IMR-90 (cell line): ENCODE results near the gene CYBRD1. TPM values are rescaled to one million over a fixed set of nuclear protein-coding genes. Genes with fewer than 3 reads are reported as not detected.

ENCODE experiments used
- ATAC-seq: fragments of 200-7000 bp; cut with Tn5 transposase; 2 replicates; pipeline ENCODE4 v1.9.1; 2020; ENCODE audit warnings: low read depth, mild to moderate bottlenecking, moderate library complexity
- BruUV-seq: library from RNA; stranded (reverse); fragments of 400-500 nt; replicated peaks from 2 replicates; lab custom pipeline; 2021; lab: Mats Ljungman, UMichigan
- CTCF ChIA-PET: fragments of 300-600 bp; formaldehyde crosslinking; extraction: SDS; loops from one replicate; lab custom pipeline; 2021; ENCODE audit warnings: antibody characterized with exemption; lab: Yijun Ruan, JAX
- POLR2A ChIA-PET: fragments of 300-600 bp; sonication (Branson Sonifier 250); formaldehyde crosslinking; loops from one replicate; lab custom pipeline; 2022; ENCODE audit warnings: antibody characterized with exemption; ENCODE audit not compliant: unreplicated experiment; lab: Charles Lee
- DNase-seq: peaks from one replicate; pipeline ENCODE4 v3.0.0; 2013
- H2AFZ ChIP-seq: replicated peaks from 2 replicates; pipeline ENCODE3; 2013; ENCODE audit warnings: low read length, mild to moderate bottlenecking; ENCODE audit not compliant: poor library complexity
- H2AK5ac ChIP-seq: 2 replicates; pipeline ENCODE4 v1.6.1; 2013; ENCODE audit warnings: low read depth, low read length, inconsistent platforms
- H2AK9ac ChIP-seq: replicated peaks from 2 replicates; pipeline ENCODE3; 2013; ENCODE audit warnings: mild to moderate bottlenecking, low read depth, low read length, moderate library complexity; ENCODE audit not compliant: poor library complexity
- H2BK120ac ChIP-seq: 2 replicates; pipeline ENCODE4 v1.6.1; 2013; ENCODE audit warnings: low read depth, low read length, inconsistent platforms
- H2BK15ac ChIP-seq: 3 replicates; pipeline ENCODE4 v1.6.1; 2013; ENCODE audit warnings: low read depth, low read length, inconsistent platforms
- H2BK20ac ChIP-seq: 2 replicates; pipeline ENCODE4 v1.6.1; 2013; ENCODE audit warnings: low read depth, mild to moderate bottlenecking, inconsistent platforms, low read length, moderate library complexity
- H2BK5ac ChIP-seq: 2 replicates; pipeline ENCODE4 v1.6.1; 2013; ENCODE audit warnings: mild to moderate bottlenecking, low read depth, low read length, inconsistent platforms; ENCODE audit not compliant: poor library complexity, severe bottlenecking
- H3K14ac ChIP-seq: replicated peaks from 2 replicates; pipeline ENCODE4 v1.6.1; 2013; ENCODE audit warnings: low read depth, low read length, inconsistent platforms
- H3K18ac ChIP-seq: 2 replicates; pipeline ENCODE4 v1.6.1; 2013; ENCODE audit warnings: low read depth, low read length, control low read depth
- H3K23ac ChIP-seq: 2 replicates; pipeline ENCODE4 v1.6.1; 2013; ENCODE audit warnings: low read depth, low read length, inconsistent platforms
- H3K27ac ChIP-seq: 2 replicates; pipeline ENCODE4 v1.5.1; 2013; ENCODE audit warnings: mild to moderate bottlenecking, control low read depth, low read length; ENCODE audit not compliant: insufficient read depth
- H3K27me3 ChIP-seq: 2 replicates; pipeline ENCODE4 v1.6.1; 2013; ENCODE audit warnings: low read length; ENCODE audit not compliant: control insufficient read depth, insufficient read depth
- H3K36me3 ChIP-seq: 2 replicates; pipeline ENCODE4 v1.6.1; 2013; ENCODE audit warnings: low read length, mixed read lengths; ENCODE audit not compliant: control insufficient read depth, insufficient read depth
- H3K4ac ChIP-seq: 2 replicates; pipeline ENCODE4 v1.6.1; 2013; ENCODE audit warnings: low read depth, low read length, inconsistent platforms
- H3K4me1 ChIP-seq: 2 replicates; pipeline ENCODE4 v1.6.1; 2013; ENCODE audit warnings: low read length, mixed read lengths; ENCODE audit not compliant: control insufficient read depth, insufficient read depth
- H3K4me2 ChIP-seq: 2 replicates; pipeline ENCODE4 v1.6.1; 2013; ENCODE audit warnings: low read depth, mild to moderate bottlenecking, control low read depth, low read length, moderate library complexity
- H3K4me3 ChIP-seq: 2 replicates; pipeline ENCODE4 v1.5.1; 2013; ENCODE audit warnings: low read depth, mild to moderate bottlenecking, control low read depth, low read length, moderate library complexity; ENCODE audit not compliant: insufficient read depth
- H3K56ac ChIP-seq: 2 replicates; pipeline ENCODE4 v1.6.1; 2013; ENCODE audit warnings: low read length, inconsistent platforms; ENCODE audit not compliant: insufficient read depth; ENCODE audit errors: extremely low read depth
- H3K79me1 ChIP-seq, 2 experiments: 2 replicates each; pipeline ENCODE4 v1.6.1; 2013; ENCODE audit warnings: low read length in 2 of 2, inconsistent platforms in 1 of 2, low read depth in 1 of 2
- H3K9ac ChIP-seq: 2 replicates; pipeline ENCODE4 v1.6.1; 2013; ENCODE audit warnings: low read depth, low read length, control low read depth
- H3K9me1 ChIP-seq: 2 replicates; pipeline ENCODE4 v1.6.1; 2013; ENCODE audit warnings: low read length, inconsistent platforms; ENCODE audit not compliant: insufficient read depth
- H3K9me3 ChIP-seq: 2 replicates; pipeline ENCODE4 v1.6.1; 2013; ENCODE audit warnings: low read length; ENCODE audit not compliant: control insufficient read depth, insufficient read depth
- H4K20me1 ChIP-seq: 2 replicates; pipeline ENCODE4 v1.6.1; 2013; ENCODE audit warnings: low read length, inconsistent platforms; ENCODE audit not compliant: insufficient read depth
- H4K5ac ChIP-seq: 2 replicates; pipeline ENCODE4 v1.6.1; 2013; ENCODE audit warnings: mild to moderate bottlenecking, low read depth, low read length, control low read depth
- H4K8ac ChIP-seq, 2 experiments: 2 replicates each; pipeline ENCODE4 v1.6.1; 2013; ENCODE audit warnings: low read depth in 2 of 2, low read length in 2 of 2, control low read depth in 1 of 2, inconsistent platforms in 1 of 2
- H4K91ac ChIP-seq: 2 replicates; pipeline ENCODE4 v1.6.1; 2013; ENCODE audit warnings: low read depth, low read length, inconsistent platforms; ENCODE audit not compliant: insufficient read depth
- BHLHE40 ChIP-seq: fragments of 150-350 bp; IDR thresholded peaks from 2 replicates; pipeline ENCODE4 v1.6.1; 2016; ENCODE audit warnings: mild to moderate bottlenecking, low read depth, low read length
- CEBPB ChIP-seq: IDR thresholded peaks from 2 replicates; pipeline ENCODE4 v1.6.1; 2012; ENCODE audit warnings: low read depth, low read length, improper control_type of control experiment
- CHD1 ChIP-seq: IDR thresholded peaks from 2 replicates; pipeline ENCODE4 v1.6.1; 2012; ENCODE audit warnings: low read depth, low read length, improper control_type of control experiment
- FOS ChIP-seq: fragments of 150-350 bp; IDR thresholded peaks from 2 replicates; pipeline ENCODE4 v1.6.1; 2016; ENCODE audit warnings: low read depth, low read length
- MAFK ChIP-seq: IDR thresholded peaks from 2 replicates; pipeline ENCODE4 v1.6.1; 2012; ENCODE audit warnings: low read depth, low read length, improper control_type of control experiment
- MAZ ChIP-seq: IDR thresholded peaks from 2 replicates; pipeline ENCODE4 v1.6.1; 2012; ENCODE audit warnings: low read depth, mild to moderate bottlenecking, low read length, improper control_type of control experiment, moderate library complexity, borderline replicate concordance
- MXI1 ChIP-seq: IDR thresholded peaks from 2 replicates; pipeline ENCODE4 v1.6.1; 2012; ENCODE audit warnings: low read depth, mild to moderate bottlenecking, low read length, moderate library complexity, borderline replicate concordance
- NFE2L2 ChIP-seq: fragments of 150-350 bp; IDR thresholded peaks from 2 replicates; pipeline ENCODE4 v1.6.1; 2016; ENCODE audit warnings: low read depth, mild to moderate bottlenecking, low read length
- POLR2A ChIP-seq: IDR thresholded peaks from 2 replicates; pipeline ENCODE4 v1.6.1; 2012; ENCODE audit warnings: mild to moderate bottlenecking, low read depth, low read length
- RAD21 ChIP-seq: IDR thresholded peaks from 2 replicates; pipeline ENCODE4 v1.6.1; 2012; ENCODE audit warnings: low read length, improper control_type of control experiment
- RCOR1 ChIP-seq: IDR thresholded peaks from 2 replicates; pipeline ENCODE4 v1.6.1; 2012; ENCODE audit warnings: mild to moderate bottlenecking, low read length, improper control_type of control experiment; ENCODE audit not compliant: insufficient replicate concordance
- RFX5 ChIP-seq: IDR thresholded peaks from 2 replicates; pipeline ENCODE4 v1.8.0; 2012; ENCODE audit warnings: low read depth, mild to moderate bottlenecking, low read length, moderate library complexity
- SMC3 ChIP-seq: fragments of 150-350 bp; IDR thresholded peaks from 2 replicates; pipeline ENCODE4 v1.6.1; 2016; ENCODE audit warnings: low read depth, mild to moderate bottlenecking, antibody characterized with exemption, low read length, moderate library complexity
- dilution Hi-C: fragments of 300-500 bp; cut with HindIII; formaldehyde crosslinking; loops from one replicate; pipeline ENCODE4 v1.14.3; 2018; ENCODE audit warnings: low sequenced_read_pairs; ENCODE audit not compliant: unreplicated experiment
- in situ Hi-C: fragments of 300-500 bp; cut with MboI; formaldehyde crosslinking; loops from 3 replicates; pipeline ENCODE4 v1.14.3; 2019; ENCODE audit warnings: low sequenced_read_pairs, inconsistent platforms, mixed read lengths
- intact Hi-C: fragments of 100-400 bp; cut with micrococcal nuclease; formaldehyde crosslinking; loops from 2 replicates; pipeline ENCODE4 v1.10.0; 2022
- polyA plus RNA-seq, 3 experiments: library from polyadenylated mRNA; depleted of rRNA; stranded (reverse); fragments of >200 nt; gene quantifications; 2 replicates each; pipeline ENCODE4 v1.2.3, GENCODE V29; 2012; ENCODE audit warnings: low replicate concordance in 1 of 3
- total RNA-seq: library from RNA; depleted of rRNA; stranded (reverse); fragments of >200 nt; gene quantifications from 2 replicates; pipeline ENCODE4 v1.2.3, GENCODE V29; 2012
- TF ChIP-seq, protein P1 (sequence below): fragments of 150-350 bp; IDR thresholded peaks from 2 replicates; pipeline ENCODE4 v1.6.1; 2016; ENCODE audit warnings: low read depth, mild to moderate bottlenecking, low read length, moderate library complexity, borderline replicate concordance

Gene CYBRD1
- total and polyA plus RNA-seq, 2 of the 4 experiments (the other 2 are of a cell fraction), result 53.2 to 103 TPM

DNA sequence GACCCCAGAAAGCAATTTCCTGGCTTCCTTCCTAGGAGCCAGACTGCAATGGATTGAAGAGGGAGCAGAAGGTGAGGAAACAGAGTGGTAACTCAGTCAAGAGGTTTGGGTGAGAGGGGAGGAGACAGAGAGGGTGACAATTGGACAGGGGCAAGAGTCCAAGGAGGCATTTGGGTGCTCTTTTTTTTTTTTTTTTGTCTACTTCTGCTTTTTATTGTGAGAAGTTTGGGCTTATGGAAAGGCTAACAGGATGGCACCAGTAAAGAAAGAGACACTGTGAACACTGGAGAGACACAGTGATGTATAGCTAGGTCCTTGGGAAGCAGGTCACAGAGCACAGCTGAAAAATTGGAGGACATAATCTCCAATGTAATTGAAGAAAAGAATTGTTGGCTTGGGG, 25.0 kb downstream of the CYBRD1 start:
- H2BK15ac ChIP-seq, result no peak overlapping the region
- H3K4me1 ChIP-seq, result peaks cover 10% of the 10 kb centered on the region; the same call in 1 of the 2 replicates
- no peak overlapping the region for H3K4ac ChIP-seq
- H3K4me2 ChIP-seq, result no peak overlapping the region
- dilution Hi-C loops (no loop called here), in situ Hi-C loops (no loop called here), intact Hi-C loops (no loop called here)
- no peak overlapping the region for H2AFZ ChIP-seq
- H3K27ac ChIP-seq, result no peak overlapping the region
- peaks cover 14% of the 10 kb centered on the region for H3K36me3 ChIP-seq
- ATAC-seq, result no peak
- POLR2A ChIA-PET, result no interaction called here
- no peak overlapping the region for H4K8ac ChIP-seq
- H3K27me3 ChIP-seq, result no peaks in the 10 kb centered on the region
- H3K4me3 ChIP-seq, result no peak overlapping the region
- H2BK5ac ChIP-seq, result no peak overlapping the region
- CTCF ChIA-PET, result interaction anchor here (0.6 kb wide), 1 partner anchor 16 kb away, joined by 4 read pairs; no protein-coding TSS in a partner anchor
- no peaks in the 10 kb centered on the region for H3K9me3 ChIP-seq
- no peak overlapping the region for H2BK120ac ChIP-seq
- H3K9me1 ChIP-seq, result peaks cover 5% of the 10 kb centered on the region
- no peak overlapping the region for H2BK20ac ChIP-seq
- H4K91ac ChIP-seq, result no peak overlapping the region
- no peak for TF ChIP-seq MAZ
- TF ChIP-seq RFX5, result no peak
- TF ChIP-seq FOS, result no peak
- no peak for TF ChIP-seq BHLHE40
- no peak for TF ChIP-seq RCOR1
- TF ChIP-seq MXI1, result no peak
- TF ChIP-seq CEBPB, result no peak
- no peak for TF ChIP-seq RAD21
- TF ChIP-seq SMC3, result no peak
- TF ChIP-seq, protein P1, sequence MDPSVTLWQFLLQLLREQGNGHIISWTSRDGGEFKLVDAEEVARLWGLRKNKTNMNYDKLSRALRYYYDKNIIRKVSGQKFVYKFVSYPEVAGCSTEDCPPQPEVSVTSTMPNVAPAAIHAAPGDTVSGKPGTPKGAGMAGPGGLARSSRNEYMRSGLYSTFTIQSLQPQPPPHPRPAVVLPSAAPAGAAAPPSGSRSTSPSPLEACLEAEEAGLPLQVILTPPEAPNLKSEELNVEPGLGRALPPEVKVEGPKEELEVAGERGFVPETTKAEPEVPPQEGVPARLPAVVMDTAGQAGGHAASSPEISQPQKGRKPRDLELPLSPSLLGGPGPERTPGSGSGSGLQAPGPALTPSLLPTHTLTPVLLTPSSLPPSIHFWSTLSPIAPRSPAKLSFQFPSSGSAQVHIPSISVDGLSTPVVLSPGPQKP, result no peak
- TF ChIP-seq NFE2L2, result no peak
- TF ChIP-seq POLR2A, result no peak
- no peak for TF ChIP-seq CHD1
- no peak for TF ChIP-seq MAFK
- no peak overlapping the region; the same call in 1 of the 2 replicates for H2AK5ac ChIP-seq
- H4K5ac ChIP-seq, result no peak overlapping the region
- no peak overlapping the region for H3K56ac ChIP-seq
- no peaks in the 10 kb centered on the region for H4K20me1 ChIP-seq
- no peak for DNase-seq
- no TSS peak for BruUV-seq
- no peak overlapping the region for H2AK9ac ChIP-seq
- H3K14ac ChIP-seq, result no peak overlapping the region
- H3K79me1 ChIP-seq, result peaks cover 9 to 45% of the 10 kb centered on the region in 2 experiments; a peak in 3 of 4 replicates
- H3K23ac ChIP-seq, result no peak overlapping the region
- no peak overlapping the region for H3K9ac ChIP-seq
- no peak overlapping the region; the same call in 1 of the 2 replicates for H3K18ac ChIP-seq
